COLO668 (cell line): ENCODE data around the gene PKD1.
"Not testable (repeated sequence)": the region's sequence is repeated elsewhere in the genome, so short reads cannot be mapped to it uniquely, and the experiment has no call there.

ENCODE experiments used
- DNase-seq: peaks from one replicate; lab custom pipeline; 2025; ENCODE audit not compliant: unreplicated experiment; lab: John Stamatoyannopoulos, UW

The PKD1 gene

DNA sequence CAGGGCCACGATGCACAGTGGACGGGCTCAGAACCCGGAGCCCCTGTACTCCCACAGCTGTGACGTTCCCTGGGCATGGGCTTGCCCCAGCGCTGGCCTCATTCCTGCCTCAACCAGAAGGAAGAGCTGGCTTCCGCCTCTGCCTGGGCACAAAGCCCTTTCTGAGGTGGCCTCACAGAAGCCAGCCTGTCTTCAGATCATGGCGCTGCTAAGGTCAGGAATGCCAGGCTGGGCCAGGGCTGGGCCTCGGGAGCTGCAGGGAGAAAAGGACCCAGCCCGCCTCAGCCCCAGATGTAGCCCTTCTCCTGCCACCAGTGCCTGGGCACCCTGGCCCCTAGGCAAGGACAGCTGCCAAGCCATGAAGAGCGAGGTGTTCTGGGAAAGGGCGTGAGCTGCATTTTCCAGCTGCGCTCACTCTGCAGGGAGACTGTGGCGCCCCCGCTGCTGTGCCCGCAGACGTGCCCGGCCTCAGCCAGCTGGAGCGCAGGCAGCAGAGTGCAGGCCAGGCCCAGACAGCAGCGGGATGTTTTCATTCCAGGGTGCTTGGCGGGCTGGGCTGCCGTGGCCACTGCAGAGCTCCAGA is 9.4 kb downstream of the PKD1 start:
- DNase-seq = not testable (repeated sequence)

GRCh38 chr16:2125609-2126008 is 10.1 kb downstream of the PKD1 start:
- DNase-seq = not testable (repeated sequence)

DNA sequence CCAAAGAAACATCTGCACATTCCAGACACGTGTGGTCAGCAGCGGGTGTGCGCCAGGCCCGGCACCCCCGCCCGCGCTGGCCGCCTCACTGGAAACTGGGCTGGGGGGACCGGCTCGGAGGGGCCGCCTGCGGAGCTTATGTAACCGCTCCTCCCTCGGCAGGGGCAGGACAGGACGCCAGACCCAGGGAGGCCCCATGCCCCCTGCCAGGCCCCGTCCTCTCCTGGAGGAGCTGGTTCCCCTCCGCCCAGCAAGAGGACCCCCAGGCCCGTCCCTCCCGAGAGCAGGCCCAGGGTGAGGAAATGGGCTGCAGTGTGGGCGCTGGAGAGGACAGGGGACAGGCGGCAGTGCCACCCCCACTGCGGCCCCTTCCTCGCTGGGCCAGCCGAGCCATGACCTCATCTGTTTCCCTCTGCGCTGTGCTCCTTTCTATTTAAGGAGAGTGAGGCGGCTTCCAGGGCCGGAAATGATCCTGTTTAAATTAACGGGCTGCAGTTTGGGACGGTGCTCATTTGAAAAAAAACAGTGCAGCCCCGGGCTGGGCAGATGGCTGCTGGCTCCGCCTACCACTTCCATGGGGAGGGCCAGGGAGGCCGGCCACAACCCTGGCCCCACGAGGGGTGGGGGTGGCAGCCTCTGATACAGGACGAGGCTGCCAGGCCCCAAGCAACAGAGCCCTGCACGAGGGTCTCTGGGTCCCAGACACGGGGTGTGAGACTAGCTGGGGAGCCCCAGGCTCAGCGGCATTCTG is 10.8 kb downstream of the PKD1 start:
- peak; percentile 73 for DNase-seq

DNA sequence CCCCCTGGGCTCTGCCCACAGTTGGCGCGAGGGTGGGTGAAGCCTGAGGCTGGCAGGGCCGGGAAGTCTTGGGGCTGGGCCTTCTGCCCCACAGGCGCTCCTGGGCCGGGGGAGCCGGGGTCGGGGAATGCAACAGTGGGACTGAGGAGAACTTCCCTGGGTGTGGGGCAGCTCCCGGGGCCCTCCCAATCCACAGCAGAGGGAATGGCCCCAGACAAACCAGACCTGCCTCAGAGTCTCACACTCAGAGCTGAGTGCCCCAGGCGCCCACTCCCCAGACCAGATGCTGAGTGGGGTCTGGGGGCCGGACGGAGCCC is 11.4 kb downstream of the PKD1 start:
- DNase-seq = not testable (repeated sequence)

DNA sequence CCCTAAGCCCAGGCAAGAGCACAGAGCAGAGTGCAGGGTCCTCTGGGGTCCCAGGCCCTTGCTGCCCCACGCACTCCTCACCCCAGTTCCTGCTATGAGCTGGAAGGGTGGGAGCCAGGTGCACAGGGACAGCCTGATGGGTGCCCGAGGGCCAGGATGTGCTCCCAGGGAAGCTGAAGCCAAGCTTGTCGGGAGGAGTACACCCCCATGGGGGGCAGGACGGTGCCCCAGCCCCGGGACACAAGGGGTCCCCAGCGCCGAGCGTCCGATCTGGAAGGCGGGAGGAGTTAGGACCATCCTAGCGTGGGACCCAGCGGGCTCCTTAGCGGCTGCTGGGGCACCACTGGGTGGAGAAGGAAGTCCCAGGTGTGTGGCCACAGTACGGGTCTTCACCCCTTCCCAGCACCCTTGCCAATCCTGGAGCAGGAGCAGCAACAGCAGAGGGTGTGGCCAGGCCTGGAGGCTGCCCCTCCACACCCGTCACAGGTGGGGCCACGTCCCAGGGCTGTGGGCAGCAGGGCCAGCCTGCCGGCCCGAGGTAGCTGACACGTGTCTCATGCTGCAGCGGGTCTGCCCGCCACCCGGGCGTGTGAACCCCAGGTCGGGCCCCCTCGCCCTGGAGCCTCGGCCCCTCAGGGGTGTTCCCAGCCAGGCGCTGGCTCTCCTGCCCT is 11.9 kb downstream of the PKD1 start:
- peak; percentile 37 for DNase-seq

DNA sequence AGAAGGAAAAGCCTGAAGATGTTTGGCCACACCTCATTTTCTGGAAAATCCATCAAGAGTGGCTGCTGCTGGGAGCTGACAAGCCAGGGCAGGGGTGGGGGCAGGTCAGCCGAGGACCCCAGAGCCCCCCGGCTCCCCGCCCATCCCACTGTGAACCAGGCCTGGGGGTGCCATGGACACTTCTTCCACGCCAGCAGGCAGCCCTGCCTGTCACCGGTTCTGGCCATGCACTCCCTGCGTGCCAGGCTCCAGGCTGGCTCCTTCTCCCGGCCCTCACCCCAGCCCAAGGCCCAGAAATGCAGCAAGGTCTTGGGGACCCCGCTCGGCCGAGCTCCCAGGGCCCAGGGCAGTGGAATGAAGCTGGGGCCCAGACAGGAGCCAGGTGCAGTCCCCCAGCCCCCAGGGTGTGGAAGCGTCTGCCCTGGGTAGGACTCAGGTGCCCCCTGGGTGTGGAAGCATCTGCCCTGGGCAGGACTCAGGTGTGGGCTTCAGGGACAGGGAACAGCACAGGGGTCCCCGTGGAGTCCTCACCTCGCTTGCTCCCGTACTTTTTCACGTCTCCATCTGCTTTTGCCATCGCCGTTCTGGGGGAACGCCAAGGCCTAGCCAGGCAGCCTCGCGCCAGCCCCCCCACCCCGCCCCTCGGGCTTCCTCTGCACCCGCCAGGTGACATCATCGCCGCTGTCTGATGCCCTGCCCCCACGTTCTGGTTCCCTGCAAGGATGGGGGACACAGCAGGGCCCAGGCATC is 12.6 kb downstream of the PKD1 start:
- DNase-seq = not testable (repeated sequence)

GRCh38 chr16:2122429-2122828 is 13.3 kb downstream of the PKD1 start:
- no peak for DNase-seq

DNA sequence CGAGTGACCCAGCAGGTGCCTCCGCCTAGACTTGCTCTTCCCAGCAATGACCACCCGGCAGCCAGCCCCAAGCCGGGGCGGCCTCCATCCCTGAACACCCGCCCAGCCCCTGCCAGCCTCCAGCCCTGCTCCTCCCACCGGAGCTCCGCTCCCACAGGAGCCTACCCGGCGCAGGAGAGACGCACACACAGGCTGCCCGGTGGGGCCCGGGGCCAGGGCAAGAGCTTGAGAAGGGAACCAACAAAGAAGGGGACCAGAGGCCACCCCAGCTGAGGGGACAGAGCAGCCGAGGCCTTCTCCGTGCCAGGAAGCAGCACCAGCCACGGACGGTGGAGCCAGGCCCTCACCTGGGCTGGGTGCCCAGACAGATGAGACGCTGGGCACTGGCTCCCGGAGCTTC is 13.8 kb downstream of the PKD1 start:
- DNase-seq = no peak

DNA sequence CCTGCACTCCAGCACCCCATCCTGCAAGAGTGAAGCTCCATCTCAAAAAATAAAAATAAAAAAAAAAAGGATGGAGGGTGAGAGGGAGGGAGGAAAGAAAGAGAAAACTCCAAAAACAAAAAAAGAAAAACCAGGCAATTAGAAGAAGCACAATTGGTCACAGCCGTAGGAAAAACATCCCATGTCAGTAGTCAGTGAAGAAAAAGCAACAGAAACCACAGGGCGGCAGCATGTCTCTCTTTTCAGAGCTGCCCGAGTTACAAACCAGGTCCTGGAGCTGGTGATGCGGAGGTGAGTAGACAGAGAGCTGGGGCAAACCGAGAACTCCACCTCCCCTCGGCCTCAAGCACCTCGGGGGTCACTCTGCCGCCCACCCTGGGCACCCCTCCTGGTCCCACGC is 14.4 kb downstream of the PKD1 start:
- DNase-seq = peak; percentile 9

- DNase-seq = not testable (repeated sequence)
Measured at GRCh38 chr16:2117960-2118722, 17.6 kb downstream of the PKD1 start.

- not testable (repeated sequence) for DNase-seq
Measured at GRCh38 chr16:2117341-2117740, 18.4 kb downstream of the PKD1 start.

GRCh38 chr16:2116428-2116827 is 19.3 kb downstream of the PKD1 start:
- not testable (repeated sequence) for DNase-seq

DNA sequence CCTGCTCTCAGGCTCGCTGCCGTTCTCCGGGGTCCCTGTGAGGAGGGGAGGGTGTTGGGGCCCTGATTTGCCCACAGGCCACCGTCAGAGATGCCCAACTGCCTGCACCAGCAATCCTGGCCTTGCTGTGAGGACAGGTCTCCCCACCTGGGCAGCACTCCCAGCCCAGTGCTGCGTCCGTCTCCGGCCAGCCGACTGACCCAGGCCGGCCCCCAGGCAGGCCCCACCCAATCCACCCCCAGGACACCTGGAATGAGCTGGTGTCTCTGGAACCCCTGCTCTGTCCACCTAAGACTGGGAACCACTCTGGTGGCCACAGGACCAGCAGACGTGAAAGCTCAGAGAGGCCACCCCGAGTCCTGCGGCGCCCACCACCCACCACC is 20.1 kb downstream of the PKD1 start:
- no peak for DNase-seq

- DNase-seq = not testable (repeated sequence)
Measured at GRCh38 chr16:2114885-2115590, 20.7 kb downstream of the PKD1 start.

DNA sequence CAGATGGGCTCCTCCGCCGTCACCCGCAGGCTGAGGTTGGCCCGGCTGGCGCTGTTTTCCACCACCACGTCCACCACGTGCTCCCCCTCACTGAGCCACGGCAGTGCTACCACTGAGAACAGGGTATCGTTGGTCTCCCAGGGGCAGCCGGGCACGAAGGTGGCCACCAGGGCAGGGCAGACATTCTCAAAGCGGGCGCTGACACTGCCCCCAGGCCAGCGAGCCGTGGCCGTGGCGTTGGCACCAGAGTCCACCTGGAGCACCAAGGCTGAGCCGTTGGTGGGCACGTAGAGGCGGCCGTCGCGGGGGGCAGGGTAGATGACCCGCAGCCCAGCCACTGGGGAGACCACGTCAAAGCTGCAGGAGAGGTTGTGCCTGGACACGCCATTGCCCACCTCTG is 21.5 kb downstream of the PKD1 start:
- DNase-seq = not testable (repeated sequence)

DNA sequence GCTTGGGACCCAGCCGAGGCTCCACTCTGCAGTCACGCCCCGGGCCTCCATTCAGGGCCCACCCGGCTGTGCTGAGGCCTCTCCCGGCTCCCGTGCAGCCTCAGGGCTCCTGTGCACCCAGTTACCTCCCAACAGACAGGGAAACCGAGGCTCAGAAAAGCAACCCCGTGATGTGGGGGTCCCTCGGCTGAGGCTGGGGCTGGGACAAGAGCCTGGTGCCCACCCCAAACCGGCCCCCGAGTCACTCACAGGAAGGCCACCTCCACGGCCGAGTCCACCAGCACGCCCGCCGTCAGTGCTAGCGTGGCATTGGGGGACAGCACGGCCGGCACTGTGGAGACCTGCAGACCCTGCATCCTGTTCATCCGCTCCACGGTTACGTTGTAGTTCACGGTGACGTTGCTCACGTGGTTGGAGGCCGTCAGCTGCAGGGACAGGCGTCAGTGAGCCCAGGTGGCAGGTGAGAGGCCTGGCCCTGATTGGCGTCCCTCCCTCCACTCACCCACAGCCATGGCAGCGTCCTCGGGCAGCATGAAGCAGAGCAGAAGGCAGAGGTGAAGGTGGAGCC is 23.1 kb downstream of the PKD1 start:
- not testable (repeated sequence) for DNase-seq

GRCh38 chr16:2111412-2112335 is 24.0 kb downstream of the PKD1 start:
- DNase-seq = not testable (repeated sequence)

- not testable (repeated sequence) for DNase-seq
Measured at GRCh38 chr16:2111009-2111353, 24.7 kb downstream of the PKD1 start.
